Measurements from ENCODE around the gene TMCC1. TPM values are rescaled to one million over a fixed set of nuclear protein-coding genes. Genes with fewer than 3 reads are reported as not detected.
"Not testable (repeated sequence)": the region's sequence is repeated elsewhere in the genome, so short reads cannot be mapped to it uniquely, and the experiment has no call there.

Gene TMCC1
- total and polyA plus RNA-seq, 2 donors (not counting 3 experiments of a cell fraction or from before 2014, with no cell fraction given) = 17.4 to 38.4 TPM

GRCh38 chr3:129911261-129911861 lies 17.9 kb upstream of the TMCC1 start:
- peaks cover 2% of the 10 kb centered on the region for H3K9me3 ChIP-seq (replicated peaks; ENCODE audit: control insufficient read depth, insufficient read depth, low read length)
- H3K9me1 ChIP-seq (replicated peaks; ENCODE audit: control insufficient read depth, extremely low read depth, insufficient read depth, low read length) = no peaks in the 10 kb centered on the region
- no peak overlapping the region for H2AFZ ChIP-seq (ENCODE audit: low read depth, low read length)
- no TSS peak for BruUV-seq (replicated peaks)
- intact Hi-C loops (cut with micrococcal nuclease) = no loop called here
- H3K79me2 ChIP-seq (ENCODE audit: control insufficient read depth, insufficient read depth, low read length) = no peaks in the 10 kb centered on the region
- no peak overlapping the region for H3K27ac ChIP-seq (ENCODE audit: insufficient read depth, low read depth, low read length)
- dilution Hi-C loops (cut with MboI; ENCODE audit: extremely low pct_ligation_motif_present, low sequenced_read_pairs) = no loop called here
- H3K27me3 ChIP-seq (ENCODE audit: control insufficient read depth in 2 of 2, insufficient read depth in 2 of 2, low read length in 2 of 2) = no peaks in the 10 kb centered on the region
- FAIRE-seq (peak; percentile 94), DNase-seq (ENCODE audit: low read depth, low spot score) (peak; percentile 90)
- TF ChIP-seq JUN (IDR thresholded peaks at IDR 0.05; ENCODE audit: borderline replicate concordance, insufficient read depth, insufficient read length, low read depth) (no peak), FOS (IDR thresholded peaks at IDR 0.05; ENCODE audit: borderline replicate concordance, insufficient read depth, low read length) (no peak), GATA2 (IDR thresholded peaks at IDR 0.05; ENCODE audit: insufficient read depth, insufficient read length, low read depth, low read length) (no peak), EZH2 (IDR thresholded peaks at IDR 0.05; ENCODE audit: borderline replicate concordance, low read depth, low read length, severe bottlenecking) (no peak), MYC (IDR thresholded peaks at IDR 0.05; ENCODE audit: low read depth, low read length) (no peak), POLR2AphosphoS5 (IDR thresholded peaks at IDR 0.05; ENCODE audit: insufficient read depth, low read depth, low read length) (no peak), POLR2A (IDR thresholded peaks at IDR 0.05; ENCODE audit: low read depth, low read length) (no peak)
- TF ChIP-seq, protein P1, sequence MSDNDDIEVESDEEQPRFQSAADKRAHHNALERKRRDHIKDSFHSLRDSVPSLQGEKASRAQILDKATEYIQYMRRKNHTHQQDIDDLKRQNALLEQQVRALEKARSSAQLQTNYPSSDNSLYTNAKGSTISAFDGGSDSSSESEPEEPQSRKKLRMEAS (IDR thresholded peaks at IDR 0.05; ENCODE audit: insufficient read depth, insufficient read length) = no peak
- TF ChIP-seq, protein P2, sequence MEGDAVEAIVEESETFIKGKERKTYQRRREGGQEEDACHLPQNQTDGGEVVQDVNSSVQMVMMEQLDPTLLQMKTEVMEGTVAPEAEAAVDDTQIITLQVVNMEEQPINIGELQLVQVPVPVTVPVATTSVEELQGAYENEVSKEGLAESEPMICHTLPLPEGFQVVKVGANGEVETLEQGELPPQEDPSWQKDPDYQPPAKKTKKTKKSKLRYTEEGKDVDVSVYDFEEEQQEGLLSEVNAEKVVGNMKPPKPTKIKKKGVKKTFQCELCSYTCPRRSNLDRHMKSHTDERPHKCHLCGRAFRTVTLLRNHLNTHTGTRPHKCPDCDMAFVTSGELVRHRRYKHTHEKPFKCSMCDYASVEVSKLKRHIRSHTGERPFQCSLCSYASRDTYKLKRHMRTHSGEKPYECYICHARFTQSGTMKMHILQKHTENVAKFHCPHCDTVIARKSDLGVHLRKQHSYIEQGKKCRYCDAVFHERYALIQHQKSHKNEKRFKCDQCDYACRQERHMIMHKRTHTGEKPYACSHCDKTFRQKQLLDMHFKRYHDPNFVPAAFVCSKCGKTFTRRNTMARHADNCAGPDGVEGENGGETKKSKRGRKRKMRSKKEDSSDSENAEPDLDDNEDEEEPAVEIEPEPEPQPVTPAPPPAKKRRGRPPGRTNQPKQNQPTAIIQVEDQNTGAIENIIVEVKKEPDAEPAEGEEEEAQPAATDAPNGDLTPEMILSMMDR (IDR thresholded peaks at IDR 0.05; ENCODE audit: extremely low read depth in 1 of 2, insufficient read depth in 1 of 2, low read depth in 1 of 2, low read length in 2 of 2) = no peak
- no peaks in the 10 kb centered on the region for H3K36me3 ChIP-seq (ENCODE audit: control insufficient read depth in 2 of 2, extremely low read depth in 1 of 2, insufficient read depth in 2 of 2, low read length in 2 of 2)
- H3K4me1 ChIP-seq (ENCODE audit: control insufficient read depth, extremely low read depth, insufficient read depth, low read length) = peaks cover 4% of the 10 kb centered on the region
- H3K4me2 ChIP-seq (ENCODE audit: insufficient read depth, low read length) = no peak overlapping the region
- ChIA-PET CTCF (interaction anchor here (0.8 to 1.7 kb wide), 6 partner anchors 8 to 27 kb away, joined by 3 to 5 read pairs (median 3); no protein-coding TSS in a partner anchor), POLR2A (interaction anchor here (0.9 to 1.5 kb wide), 3 partner anchors 14 to 19 kb away, joined by 3 read pairs; partner anchors contain the start of gene TMCC1)
- no peaks in the 10 kb centered on the region for H4K20me1 ChIP-seq (replicated peaks; ENCODE audit: control insufficient read depth, extremely low read depth, insufficient read depth, low read length)
- no peak overlapping the region for H3K9ac ChIP-seq (replicated peaks; ENCODE audit: extremely low read depth, insufficient read depth, low read length)
- no peak overlapping the region for H3K4me3 ChIP-seq (replicated peaks in 1 of 3; ENCODE audit: insufficient read depth in 1 of 3, low read depth in 1 of 3, low read length in 3 of 3)

DNA sequence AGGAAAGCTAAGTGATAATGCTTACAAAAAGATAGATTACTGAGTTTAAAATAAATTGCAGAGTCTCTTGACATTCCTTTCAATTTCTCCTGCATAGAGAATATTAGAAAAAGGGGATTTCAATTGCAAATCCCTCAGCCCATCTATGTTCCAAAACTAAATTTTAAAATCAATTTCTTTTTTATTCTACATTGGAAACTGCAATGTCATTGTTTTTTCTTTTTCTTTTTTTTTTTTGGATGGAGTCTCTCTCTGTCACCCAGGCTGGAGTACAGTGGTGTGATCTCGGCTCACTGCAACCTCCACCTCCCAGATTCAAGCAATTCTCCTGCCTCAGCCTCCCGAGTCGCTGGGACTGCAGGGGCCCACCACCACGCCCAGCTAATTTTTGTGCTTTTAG lies 15.7 kb upstream of the TMCC1 start:
- CTCF ChIA-PET = interaction anchor here (0.7 kb wide), 1 partner anchor 17 kb away, joined by 3 read pairs; no protein-coding TSS in a partner anchor
- intact Hi-C loops (cut with micrococcal nuclease); H4K20me1 ChIP-seq (replicated peaks; ENCODE audit: control insufficient read depth, extremely low read depth, insufficient read depth, low read length); H3K79me2 ChIP-seq (ENCODE audit: control insufficient read depth, insufficient read depth, low read length); H3K36me3 ChIP-seq (ENCODE audit: control insufficient read depth in 2 of 2, extremely low read depth in 1 of 2, insufficient read depth in 2 of 2, low read length in 2 of 2); H3K4me2 ChIP-seq (ENCODE audit: insufficient read depth, low read length); DNase-seq (ENCODE audit: low read depth, low spot score); H3K9me1 ChIP-seq (replicated peaks; ENCODE audit: control insufficient read depth, extremely low read depth, insufficient read depth, low read length); H3K9me3 ChIP-seq (replicated peaks; ENCODE audit: control insufficient read depth, insufficient read depth, low read length); H3K27ac ChIP-seq (ENCODE audit: insufficient read depth, low read depth, low read length); BruUV-seq (replicated peaks); dilution Hi-C loops (cut with MboI; ENCODE audit: extremely low pct_ligation_motif_present, low sequenced_read_pairs); POLR2A ChIA-PET; FAIRE-seq; H2AFZ ChIP-seq (ENCODE audit: low read depth, low read length); H3K9ac ChIP-seq (replicated peaks; ENCODE audit: extremely low read depth, insufficient read depth, low read length); H3K4me1 ChIP-seq (ENCODE audit: control insufficient read depth, extremely low read depth, insufficient read depth, low read length); H3K4me3 ChIP-seq (replicated peaks in 1 of 3; ENCODE audit: insufficient read depth in 1 of 3, low read depth in 1 of 3, low read length in 3 of 3); H3K27me3 ChIP-seq (ENCODE audit: control insufficient read depth in 2 of 2, insufficient read depth in 2 of 2, low read length in 2 of 2): not testable (repeated sequence)
